DOHH2 (cell line): ENCODE data around the gene MIEF1.

Experiments used
- H3F3A ChIP-seq: fragments of 200-600 bp; sonication (generic), shearing (Covaris generic); 2 replicates; pipeline ENCODE4 v1.6.0; 2016; ENCODE audit warnings: antibody characterized with exemption, mild to moderate bottlenecking; ENCODE audit not compliant: control insufficient read depth, insufficient read depth
- H3K27ac ChIP-seq: fragments of 200-600 bp; sonication (generic); 2 replicates; pipeline ENCODE4 v1.5.1; 2014; ENCODE audit warnings: low read depth, mild to moderate bottlenecking, low read length, moderate library complexity
- H3K27me3 ChIP-seq: fragments of 200-600 bp; sonication (generic); 2 replicates; pipeline ENCODE4 v1.6.1; 2014; ENCODE audit warnings: mild to moderate bottlenecking, low read length, mixed read lengths; ENCODE audit not compliant: control insufficient read depth
- H3K36me3 ChIP-seq: fragments of 200-600 bp; sonication (generic); 2 replicates; pipeline ENCODE4 v1.6.1; 2014; ENCODE audit warnings: mild to moderate bottlenecking, low read length, moderate library complexity, mixed read lengths; ENCODE audit not compliant: control insufficient read depth
- H3K4me1 ChIP-seq: fragments of 200-600 bp; sonication (generic); 2 replicates; pipeline ENCODE4 v1.6.1; 2014; ENCODE audit warnings: mild to moderate bottlenecking, low read length, mixed read lengths; ENCODE audit not compliant: control insufficient read depth
- H3K4me2 ChIP-seq: fragments of 200-600 bp; sonication (generic); 2 replicates; pipeline ENCODE4 v1.6.0; 2014; ENCODE audit warnings: mild to moderate bottlenecking, low read length, moderate library complexity
- H3K4me3 ChIP-seq: fragments of 200-600 bp; sonication (generic); 2 replicates; pipeline ENCODE4 v1.5.1; 2014; ENCODE audit warnings: mild to moderate bottlenecking, low read length, mixed read lengths
- H3K79me2 ChIP-seq: fragments of 200-600 bp; sonication (generic); 2 replicates; pipeline ENCODE4 v1.6.1; 2014; ENCODE audit warnings: mild to moderate bottlenecking, low read length, mixed read lengths; ENCODE audit not compliant: control insufficient read depth
- H3K9me2 ChIP-seq: fragments of 200-600 bp; sonication (generic); replicated peaks from 2 replicates; pipeline ENCODE4 v1.6.1; 2014; ENCODE audit warnings: mild to moderate bottlenecking, low read length, mixed read lengths; ENCODE audit not compliant: control insufficient read depth
- H3K9me3 ChIP-seq: fragments of 200-600 bp; sonication (generic); 2 replicates; pipeline ENCODE4 v1.6.1; 2014; ENCODE audit warnings: antibody characterized with exemption, low read length, mixed read lengths; ENCODE audit not compliant: control insufficient read depth, insufficient read depth
- H4K20me1 ChIP-seq: fragments of 200-600 bp; sonication (generic); 2 replicates; pipeline ENCODE4 v1.6.0; 2014; ENCODE audit warnings: low read depth, mild to moderate bottlenecking, antibody characterized with exemption, low read length, moderate library complexity; ENCODE audit not compliant: control insufficient read depth, insufficient read depth
- EZH2phosphoT487 ChIP-seq: fragments of 200-600 bp; sonication (generic); IDR thresholded peaks from 2 replicates; pipeline ENCODE4 v1.6.1; 2017; ENCODE audit warnings: borderline replicate concordance, mild to moderate bottlenecking, antibody characterized with exemption, low read length, moderate library complexity, mixed read lengths
- TF ChIP-seq, protein P1 (sequence below): fragments of 200-600 bp; sonication (generic); IDR thresholded peaks from one replicate; pipeline ENCODE4 v1.5.1; 2014; ENCODE audit warnings: antibody characterized with exemption, mild to moderate bottlenecking, low read depth, low read length; ENCODE audit not compliant: poor library complexity, severe bottlenecking

MIEF1 gene

GRCh38 chr22:39469326-39469680 is 32.8 kb upstream of the MIEF1 start:
- peaks cover 24% of the 10 kb centered on the region for H3F3A ChIP-seq
- no peaks in the 10 kb centered on the region for H3K9me3 ChIP-seq
- no peaks in the 10 kb centered on the region for H3K27me3 ChIP-seq
- H3K4me1 ChIP-seq = peaks cover 98% of the 10 kb centered on the region
- peaks cover 81% of the 10 kb centered on the region for H3K79me2 ChIP-seq
- no peaks in the 10 kb centered on the region for H4K20me1 ChIP-seq
- TF ChIP-seq EZH2phosphoT487 = no peak
- TF ChIP-seq, protein P1, sequence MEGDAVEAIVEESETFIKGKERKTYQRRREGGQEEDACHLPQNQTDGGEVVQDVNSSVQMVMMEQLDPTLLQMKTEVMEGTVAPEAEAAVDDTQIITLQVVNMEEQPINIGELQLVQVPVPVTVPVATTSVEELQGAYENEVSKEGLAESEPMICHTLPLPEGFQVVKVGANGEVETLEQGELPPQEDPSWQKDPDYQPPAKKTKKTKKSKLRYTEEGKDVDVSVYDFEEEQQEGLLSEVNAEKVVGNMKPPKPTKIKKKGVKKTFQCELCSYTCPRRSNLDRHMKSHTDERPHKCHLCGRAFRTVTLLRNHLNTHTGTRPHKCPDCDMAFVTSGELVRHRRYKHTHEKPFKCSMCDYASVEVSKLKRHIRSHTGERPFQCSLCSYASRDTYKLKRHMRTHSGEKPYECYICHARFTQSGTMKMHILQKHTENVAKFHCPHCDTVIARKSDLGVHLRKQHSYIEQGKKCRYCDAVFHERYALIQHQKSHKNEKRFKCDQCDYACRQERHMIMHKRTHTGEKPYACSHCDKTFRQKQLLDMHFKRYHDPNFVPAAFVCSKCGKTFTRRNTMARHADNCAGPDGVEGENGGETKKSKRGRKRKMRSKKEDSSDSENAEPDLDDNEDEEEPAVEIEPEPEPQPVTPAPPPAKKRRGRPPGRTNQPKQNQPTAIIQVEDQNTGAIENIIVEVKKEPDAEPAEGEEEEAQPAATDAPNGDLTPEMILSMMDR = no peak
- no peaks in the 10 kb centered on the region for H3K9me2 ChIP-seq
- peak overlapping the region; percentile 97 for H3K27ac ChIP-seq
- H3K4me3 ChIP-seq = peak overlapping the region; percentile 64
- H3K36me3 ChIP-seq = peaks cover 23% of the 10 kb centered on the region
- H3K4me2 ChIP-seq = peak overlapping the region; percentile 82

- Histone ChIP-seq H3K27me3 (no peaks in the 10 kb centered on the region), H3K27ac (peak overlapping the region; percentile 97), H4K20me1 (no peaks in the 10 kb centered on the region), H3K4me1 (peaks cover 97% of the 10 kb centered on the region), H3K9me3 (no peaks in the 10 kb centered on the region), H3K79me2 (peaks cover 86% of the 10 kb centered on the region), H3K9me2 (no peaks in the 10 kb centered on the region), H3K4me3 (peak overlapping the region; percentile 64), H3K4me2 (peak overlapping the region; percentile 82), H3F3A (peaks cover 23% of the 10 kb centered on the region), H3K36me3 (peaks cover 24% of the 10 kb centered on the region)
- TF ChIP-seq, protein P1 = no peak
- TF ChIP-seq EZH2phosphoT487 = no peak
Observed at GRCh38 chr22:39469681-39470450, 32.2 kb upstream of the MIEF1 start.

DNA sequence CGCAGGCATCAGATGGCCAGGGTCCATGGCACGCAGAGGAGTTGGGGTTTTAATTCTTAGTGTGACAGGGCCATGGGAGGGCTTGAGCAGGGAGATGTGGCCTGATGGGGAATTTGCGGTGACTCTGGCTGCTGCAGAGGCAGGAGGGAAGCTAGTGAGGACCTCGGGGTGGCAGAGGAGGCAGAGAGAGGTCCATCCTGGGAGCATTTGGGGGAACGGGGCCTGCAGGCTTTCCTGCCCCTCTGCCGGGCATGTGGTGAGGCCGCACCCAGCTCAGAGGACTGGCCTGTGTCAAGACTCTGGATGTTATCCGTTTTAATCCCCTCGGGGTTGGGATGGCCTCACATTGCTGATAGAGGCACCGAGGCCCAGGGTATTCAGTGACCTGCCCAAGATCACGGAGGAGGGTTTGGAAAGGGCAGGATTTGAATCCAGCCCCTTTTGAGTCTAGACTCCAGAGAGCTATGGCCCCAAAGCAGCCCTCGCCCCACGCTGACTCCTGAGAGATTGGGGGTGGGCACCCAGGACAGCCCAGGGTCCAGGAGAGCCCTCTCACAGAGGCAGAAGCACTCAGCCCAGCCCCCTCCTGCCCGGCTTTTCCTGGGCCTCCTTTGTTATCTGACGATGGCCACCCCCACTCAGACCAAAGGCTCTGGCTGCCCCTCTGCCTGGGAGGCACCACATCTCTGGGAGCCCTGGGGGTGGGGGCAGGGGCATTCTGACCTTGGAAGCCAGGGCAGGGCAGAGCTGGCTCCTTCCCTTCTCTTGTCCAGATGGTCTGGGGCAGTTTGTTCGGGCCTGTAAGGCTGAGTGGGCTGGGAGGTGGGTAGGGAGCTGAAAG is 31.4 kb upstream of the MIEF1 start:
- no peaks in the 10 kb centered on the region for H3K27me3 ChIP-seq
- peaks cover 24% of the 10 kb centered on the region for H3K36me3 ChIP-seq
- peaks cover 3% of the 10 kb centered on the region; the same call in 1 of the 2 replicates for H4K20me1 ChIP-seq
- peak overlapping the region; percentile 97 for H3K27ac ChIP-seq
- H3K4me2 ChIP-seq = peak overlapping the region; percentile 82
- peaks cover 19% of the 10 kb centered on the region for H3F3A ChIP-seq
- H3K9me3 ChIP-seq = no peaks in the 10 kb centered on the region
- TF ChIP-seq, protein P1 = no peak
- no peak for TF ChIP-seq EZH2phosphoT487
- peaks cover 94% of the 10 kb centered on the region for H3K79me2 ChIP-seq
- peaks cover 90% of the 10 kb centered on the region for H3K4me1 ChIP-seq
- H3K9me2 ChIP-seq = no peaks in the 10 kb centered on the region
- H3K4me3 ChIP-seq = peak overlapping the region; percentile 64
